ENCODE results near the gene DNAJB4. TPM values are rescaled to one million over a fixed set of nuclear protein-coding genes. Genes with fewer than 3 reads are reported as not detected.
A peak's percentile ranks its signal among the peaks of the same experiment; 100 is the strongest.
"Not testable (repeated sequence)": the region's sequence is repeated elsewhere in the genome, so short reads cannot be mapped to it uniquely, and the experiment has no call there.

Gene DNAJB4
- total RNA-seq, result 87.0 TPM

GRCh38 chr1:78004719-78005447 lies at the start of gene DNAJB4:
Gene DNAJB4 (plus strand): TSS chr1:78004939. CDS start chr1:78005111, 172 bp downstream.
- intact Hi-C loops (cut with DNase I), result no loop called here
- DNase-seq (ENCODE audit: low spot score) (peak; percentile 76), ATAC-seq (peak; percentile 99)

GRCh38 chr1:77955709-77956108 lies 49.0 kb upstream of the DNAJB4 start:
- ATAC-seq (no peak), DNase-seq (ENCODE audit: low spot score) (no peak)
- intact Hi-C loops (cut with DNase I), result no loop called here

DNA sequence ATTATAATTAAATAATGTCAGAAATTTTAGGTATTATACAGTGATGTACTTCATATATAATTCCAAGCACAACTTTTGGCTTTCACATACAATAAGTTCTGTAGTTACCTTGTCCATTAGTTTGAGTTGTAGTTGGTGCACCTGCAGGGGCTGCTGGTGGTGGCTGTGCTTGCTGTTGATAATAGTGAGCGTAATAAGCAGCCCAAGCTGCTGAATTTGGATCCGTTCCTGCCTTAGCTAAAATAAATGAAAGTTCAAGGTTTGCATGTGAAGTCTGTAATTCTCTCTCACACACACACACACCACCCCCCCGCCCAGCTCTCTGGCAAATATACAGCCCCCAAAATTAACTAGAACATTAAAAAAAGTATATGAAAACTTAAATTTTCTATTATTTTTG lies 48.3 kb upstream of the DNAJB4 start:
- ATAC-seq, result no peak
- intact Hi-C loops (cut with DNase I), result no loop called here

GRCh38 chr1:77958391-77958790 lies 46.3 kb upstream of the DNAJB4 start:
- intact Hi-C loops (cut with DNase I), result no loop called here
- no peak for ATAC-seq
- DNase-seq (ENCODE audit: low spot score), result no peak

More for the DNA sequence above, 48.3 kb upstream of the DNAJB4 start:
- no peak for DNase-seq (ENCODE audit: low spot score)

DNA sequence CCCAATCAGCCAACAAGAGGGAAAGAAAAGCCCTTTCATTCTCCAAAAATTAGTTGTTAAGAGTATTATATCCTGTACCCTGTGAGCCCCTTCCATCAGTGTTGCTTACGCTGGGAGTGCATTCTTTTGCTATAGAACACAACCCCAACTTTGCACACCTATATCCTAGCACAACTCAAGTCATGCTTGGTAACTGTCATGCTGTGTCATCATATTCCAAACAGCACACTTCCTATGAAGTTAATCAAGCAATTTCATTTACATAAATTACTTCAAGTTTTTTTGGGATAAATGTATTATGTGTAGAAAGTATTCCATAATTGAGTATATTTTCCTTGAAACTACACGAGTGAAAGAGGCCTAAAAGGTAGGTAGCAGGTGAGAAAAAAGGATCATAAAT lies 45.9 kb upstream of the DNAJB4 start:
- DNase-seq (ENCODE audit: low spot score) (no peak), ATAC-seq (no peak)
- intact Hi-C loops (cut with DNase I), result no loop called here

DNA sequence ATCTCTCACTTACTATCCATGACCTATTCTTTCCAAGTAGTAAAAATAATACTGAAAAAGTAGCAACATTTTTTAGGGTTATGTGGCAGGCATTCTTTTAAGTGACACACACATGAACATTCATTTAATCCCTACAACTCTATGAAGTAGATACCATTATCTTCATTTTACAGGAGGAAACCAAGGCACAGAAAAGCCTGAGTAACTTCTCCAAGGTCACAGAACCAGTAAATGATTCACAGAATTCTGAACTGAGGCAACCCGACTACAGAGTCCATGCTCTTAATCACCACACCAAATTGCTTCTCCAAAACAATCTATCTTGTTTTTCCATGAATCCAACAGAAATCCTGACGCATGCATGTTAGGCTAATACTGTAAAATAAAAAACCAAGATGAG lies 43.3 kb upstream of the DNAJB4 start:
- intact Hi-C loops (cut with DNase I), result no loop called here
- ATAC-seq, result no peak
- DNase-seq (ENCODE audit: low spot score), result no peak

GRCh38 chr1:77966291-77966690 lies 38.4 kb upstream of the DNAJB4 start:
- ATAC-seq (no peak), DNase-seq (ENCODE audit: low spot score) (no peak)
- intact Hi-C loops (cut with DNase I), result no loop called here

GRCh38 chr1:77970192-77970591 lies 34.5 kb upstream of the DNAJB4 start:
- intact Hi-C loops (cut with DNase I), result no loop called here
- DNase-seq (ENCODE audit: low spot score) (no peak), ATAC-seq (no peak)

GRCh38 chr1:77972080-77972479 lies 32.7 kb upstream of the DNAJB4 start:
- no peak for ATAC-seq
- no peak for DNase-seq (ENCODE audit: low spot score)
- intact Hi-C loops (cut with DNase I), result no loop called here

DNA sequence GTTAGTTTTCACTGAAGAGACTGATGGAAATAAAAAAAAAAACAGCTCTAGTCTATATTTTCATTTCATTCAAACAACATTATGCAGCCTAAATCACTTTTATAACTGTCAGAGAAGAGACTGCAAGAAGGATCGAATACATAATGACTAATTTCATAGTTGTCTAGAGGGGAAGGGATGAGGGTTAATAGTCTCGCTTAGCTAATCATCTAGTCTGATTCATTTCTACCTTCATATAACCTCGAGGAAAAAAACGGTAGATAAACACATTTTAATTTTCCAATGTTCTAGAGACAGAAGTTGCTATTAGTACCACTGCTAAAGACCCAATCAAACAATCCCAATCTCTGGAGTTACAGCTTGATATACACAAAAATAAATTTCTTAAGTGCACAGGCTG lies 29.4 kb upstream of the DNAJB4 start:
- intact Hi-C loops (cut with DNase I), result no loop called here
- no peak for ATAC-seq
- no peak for DNase-seq (ENCODE audit: low spot score)

- no peak for DNase-seq (ENCODE audit: low spot score)
- ATAC-seq, result no peak
- intact Hi-C loops (cut with DNase I), result no loop called here
Measured at GRCh38 chr1:77975907-77976306, 28.8 kb upstream of the DNAJB4 start.

DNA sequence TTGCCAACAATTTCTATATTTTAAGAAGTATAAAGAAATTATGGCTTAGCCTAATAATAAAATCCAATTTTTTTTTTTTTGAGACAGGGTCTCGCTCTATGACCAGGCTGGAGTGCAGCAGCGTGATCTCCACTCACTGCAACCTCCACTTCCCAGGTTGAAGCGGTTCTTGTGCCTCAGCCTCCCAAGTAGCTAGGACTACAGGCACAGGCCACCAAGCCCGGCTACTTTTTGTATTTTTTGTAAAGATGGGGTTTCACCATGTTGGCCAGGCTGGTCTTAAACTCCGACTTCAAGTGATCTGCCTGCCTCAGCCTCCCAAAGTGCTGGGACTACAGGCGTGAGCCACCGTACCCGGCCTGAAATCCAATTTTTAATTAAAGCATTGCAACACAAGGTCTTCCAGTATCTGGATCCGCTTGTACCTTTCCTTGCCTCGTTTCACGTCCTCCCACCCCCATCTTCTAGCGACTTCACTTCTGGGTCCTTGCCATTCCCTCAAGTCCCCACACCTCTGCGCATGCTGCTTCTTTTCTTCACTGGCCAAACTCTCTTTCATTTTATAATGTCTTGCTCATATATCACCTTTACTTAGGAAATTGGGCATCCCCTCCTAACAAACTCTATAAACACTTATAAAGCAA lies 28.2 kb upstream of the DNAJB4 start:
- DNase-seq (ENCODE audit: low spot score), result no peak
- intact Hi-C loops (cut with DNase I), result no loop called here
- ATAC-seq, result no peak

DNA sequence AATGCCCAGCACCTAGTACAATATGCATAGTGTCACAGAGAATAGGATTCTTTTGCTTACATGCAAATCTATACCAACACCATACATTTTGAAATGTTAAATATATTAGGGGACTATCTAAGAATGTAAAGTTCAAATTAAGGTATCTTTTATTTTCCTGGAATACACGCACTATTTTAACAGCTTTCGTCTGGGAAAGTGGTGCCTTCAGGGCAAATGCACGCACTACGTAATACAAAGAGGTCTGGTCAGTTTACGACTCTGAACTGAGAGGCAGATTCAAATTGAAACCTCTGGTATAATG lies 26.8 kb upstream of the DNAJB4 start:
- intact Hi-C loops (cut with DNase I), result no loop called here
- ATAC-seq, result no peak

GRCh38 chr1:77978293-77978968 lies 26.3 kb upstream of the DNAJB4 start:
- ATAC-seq (peak; percentile 78), DNase-seq (ENCODE audit: low spot score) (peak; percentile 65)
- intact Hi-C loops (cut with DNase I), result no loop called here

More for the DNA sequence above, 26.8 kb upstream of the DNAJB4 start:
- no peak for DNase-seq (ENCODE audit: low spot score)

GRCh38 chr1:77978969-77979876 lies 25.5 kb upstream of the DNAJB4 start, which contains the start of gene FUBP1:
Gene FUBP1 (minus strand): TSS chr1:77979072. CDS start chr1:77979004, 68 bp downstream.
- peak; percentile 97 for DNase-seq (ENCODE audit: low spot score)
- intact Hi-C loops (cut with DNase I), result no loop called here
- ATAC-seq, result peak; percentile 97

DNA sequence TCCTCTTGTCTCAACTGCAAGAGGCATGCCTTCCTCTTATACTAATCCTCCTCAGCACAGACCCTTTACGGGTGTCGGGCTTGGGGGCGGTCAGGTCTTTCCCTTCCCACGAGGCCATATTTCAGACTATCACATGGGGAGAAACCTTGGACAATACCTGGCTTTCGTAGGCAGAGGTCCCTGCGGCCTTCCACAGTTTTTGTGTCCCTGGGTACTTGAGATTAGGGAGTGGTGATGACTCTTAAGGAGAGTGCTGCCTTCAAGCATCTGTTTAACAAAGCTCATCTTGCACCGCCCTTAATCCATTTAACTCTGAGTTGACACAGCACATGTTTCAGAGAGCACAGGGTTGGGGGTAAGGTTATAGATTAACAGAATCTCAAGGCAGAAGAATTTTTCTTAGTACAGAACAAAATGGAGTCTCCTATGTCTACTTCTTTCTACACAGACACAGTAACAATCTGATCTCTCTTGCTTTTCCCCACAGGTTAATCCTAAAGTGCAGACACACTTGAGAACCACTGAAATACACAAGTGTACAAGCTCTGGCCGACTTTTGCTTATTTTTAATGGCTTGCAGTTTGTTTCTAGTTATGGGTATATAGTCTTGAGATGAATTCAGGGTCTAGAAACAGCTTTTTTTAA lies 21.3 kb upstream of the DNAJB4 start:
- ATAC-seq; DNase-seq (ENCODE audit: low spot score); intact Hi-C loops (cut with DNase I): not testable (repeated sequence)

DNA sequence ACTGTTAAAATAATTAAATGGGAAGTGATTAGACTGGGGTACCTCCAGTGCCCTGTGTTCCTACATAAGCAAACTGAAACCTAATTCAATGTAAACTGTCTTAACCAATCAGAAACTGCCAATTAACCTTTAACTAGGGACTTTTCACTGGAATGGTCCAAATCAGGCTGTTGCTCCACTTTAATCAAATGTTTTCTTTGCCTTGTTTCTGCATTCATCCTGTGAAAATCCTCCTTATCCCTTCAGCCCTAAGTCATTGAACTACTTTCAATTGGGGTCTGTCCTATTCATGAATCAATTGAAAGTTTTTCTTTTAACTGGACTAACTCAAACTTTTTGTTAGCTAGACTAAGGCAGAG lies 20.8 kb upstream of the DNAJB4 start:
- DNase-seq (ENCODE audit: low spot score) (no peak), ATAC-seq (no peak)
- intact Hi-C loops (cut with DNase I), result no loop called here

DNA sequence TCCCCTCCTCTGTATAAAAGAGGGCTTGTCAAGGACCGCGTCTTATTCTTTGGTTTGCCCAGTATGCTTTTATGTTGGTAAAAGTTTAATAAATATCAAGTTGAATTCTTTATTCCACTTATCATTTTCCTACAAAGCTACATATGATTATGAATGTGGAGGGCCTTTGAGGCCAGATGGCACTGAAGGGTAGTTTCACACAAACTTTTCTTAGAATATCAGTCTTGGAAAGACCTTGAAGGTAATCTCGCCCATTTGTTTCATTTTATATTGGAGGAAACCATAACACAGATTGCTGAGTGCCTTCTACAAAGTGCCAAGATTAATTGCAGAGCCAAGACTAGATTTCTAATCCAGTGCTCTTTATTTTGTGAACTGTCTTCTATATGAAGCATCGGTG lies 20.1 kb upstream of the DNAJB4 start:
- intact Hi-C loops (cut with DNase I), result no loop called here
- ATAC-seq, result no peak
- DNase-seq (ENCODE audit: low spot score), result no peak

GRCh38 chr1:77986810-77987209 lies 17.9 kb upstream of the DNAJB4 start:
- intact Hi-C loops (cut with DNase I), result no loop called here
- ATAC-seq (no peak), DNase-seq (ENCODE audit: low spot score) (no peak)

All from sciatic nerve (tissue), 2 donors.